Superior temporal gyrus (tissue), 1 donor: ENCODE measurements around the gene VPS54.

Experiments
- DNase-seq: peaks from one replicate; pipeline ENCODE4 v3.0.0-alpha.2; 2016; ENCODE audit errors: extremely low spot score

The VPS54 gene

DNA sequence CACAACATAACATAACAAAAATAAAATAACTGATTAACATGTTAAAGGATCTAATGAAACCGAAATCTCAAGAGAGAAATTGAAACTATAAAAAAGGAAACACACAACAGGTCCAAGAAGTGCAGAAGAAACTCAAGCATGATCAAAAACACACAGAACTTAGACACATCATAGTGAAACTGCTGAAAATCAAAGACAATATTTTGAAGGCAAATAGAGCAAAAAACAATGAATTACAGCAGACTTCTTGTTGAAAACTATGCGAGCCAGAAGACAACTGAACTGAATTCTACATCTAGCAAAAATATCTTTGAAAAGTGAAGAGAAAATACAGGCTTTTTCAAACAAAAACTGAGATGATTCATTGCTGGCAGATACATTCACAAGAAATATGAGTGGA is 116.2 kb downstream of the VPS54 start:
- DNase-seq, result no peak

DNA sequence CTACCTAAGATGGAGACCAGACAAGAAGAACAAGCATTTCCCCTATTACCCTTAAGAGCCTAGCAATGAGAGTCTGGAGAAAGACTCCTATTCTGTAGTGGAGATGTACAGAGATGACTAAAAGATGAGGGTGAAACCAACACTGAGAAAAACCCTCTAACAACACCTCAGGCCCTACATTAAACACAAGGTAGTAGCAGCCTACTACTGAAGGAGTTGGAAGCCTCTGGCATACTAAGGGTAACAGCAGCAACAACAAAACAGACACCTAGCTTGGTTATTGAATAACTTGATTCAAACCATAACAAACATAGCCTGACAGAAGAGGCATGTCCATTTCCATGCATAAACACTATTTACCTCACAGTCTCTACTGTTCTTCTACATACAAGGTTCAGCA is 117.1 kb downstream of the VPS54 start:
- no peak for DNase-seq

DNA sequence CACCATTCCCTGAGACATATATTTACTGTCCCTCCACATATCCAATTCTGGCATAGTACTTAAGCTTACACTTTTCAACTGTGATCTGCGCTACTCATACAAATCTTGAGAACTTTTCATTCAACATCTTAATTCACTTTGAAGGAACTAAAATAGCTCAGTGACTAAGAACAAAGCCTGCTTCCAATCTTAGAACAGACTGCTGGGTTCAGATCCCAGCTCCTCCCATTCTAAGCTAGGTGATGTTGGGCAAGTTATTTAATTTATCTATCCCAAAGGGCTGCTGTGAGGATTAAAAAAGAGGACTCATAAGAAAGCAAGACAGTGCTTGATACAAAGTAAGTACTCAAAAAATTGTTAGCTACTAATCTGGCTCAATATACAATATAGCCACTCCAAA is 119.6 kb downstream of the VPS54 start:
- DNase-seq, result peak; percentile 38

DNA sequence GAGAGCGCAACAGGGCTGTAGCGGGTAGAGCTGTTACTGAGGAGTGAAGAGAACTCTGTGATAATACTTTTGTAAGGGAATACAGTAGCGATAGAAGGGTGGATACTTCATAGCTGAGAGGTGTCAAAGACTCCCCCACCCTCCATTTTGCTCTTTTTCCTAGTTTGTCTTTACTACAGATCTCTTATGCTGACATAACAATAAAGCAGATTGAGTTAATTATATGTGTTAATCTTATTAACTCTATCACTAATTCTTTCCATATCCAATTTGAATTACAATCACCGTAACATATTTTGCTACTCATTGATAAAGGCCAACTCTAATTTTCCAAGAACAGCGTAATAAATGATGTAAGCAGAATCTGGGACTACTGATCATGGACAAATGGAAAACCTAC is 120.4 kb downstream of the VPS54 start:
- DNase-seq, result no peak

DNA sequence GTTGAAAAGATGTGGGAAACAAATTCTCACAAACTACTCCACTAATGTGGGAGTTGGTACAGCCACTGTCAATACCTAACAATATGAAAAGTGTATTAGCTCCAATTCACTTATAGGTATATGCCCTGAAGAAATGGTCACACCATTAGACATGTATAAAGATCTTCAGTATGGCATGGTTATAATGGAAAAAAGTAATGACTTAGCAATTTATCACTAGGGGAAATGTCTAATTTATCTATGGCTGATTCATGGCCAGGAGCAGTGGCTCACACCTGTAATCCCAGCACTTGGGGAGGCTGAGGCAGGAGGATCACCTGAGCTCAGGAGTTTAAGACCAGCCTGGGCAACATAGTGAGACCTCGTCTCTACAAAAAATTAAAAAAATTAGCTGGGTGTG is 125.1 kb downstream of the VPS54 start:
- no peak for DNase-seq

DNA sequence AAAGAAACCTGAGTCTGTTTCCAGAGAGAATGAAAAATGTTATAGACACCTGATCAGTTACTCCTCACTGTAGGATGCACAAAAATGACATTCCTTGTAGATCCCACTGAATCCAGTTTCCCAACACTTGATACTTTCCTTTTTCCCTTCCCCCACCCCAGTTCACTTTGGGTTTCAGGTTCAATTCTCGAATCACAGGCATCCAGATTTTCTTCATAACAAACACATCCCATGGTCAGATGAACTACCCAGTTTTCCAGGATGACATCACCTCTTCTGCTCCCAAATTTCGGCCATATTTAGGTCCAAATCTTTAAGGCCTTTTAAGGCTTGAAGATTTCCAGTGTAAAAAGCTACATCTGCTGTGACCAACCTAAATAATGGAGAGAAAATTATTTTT is 126.1 kb downstream of the VPS54 start:
- DNase-seq, result no peak

DNA sequence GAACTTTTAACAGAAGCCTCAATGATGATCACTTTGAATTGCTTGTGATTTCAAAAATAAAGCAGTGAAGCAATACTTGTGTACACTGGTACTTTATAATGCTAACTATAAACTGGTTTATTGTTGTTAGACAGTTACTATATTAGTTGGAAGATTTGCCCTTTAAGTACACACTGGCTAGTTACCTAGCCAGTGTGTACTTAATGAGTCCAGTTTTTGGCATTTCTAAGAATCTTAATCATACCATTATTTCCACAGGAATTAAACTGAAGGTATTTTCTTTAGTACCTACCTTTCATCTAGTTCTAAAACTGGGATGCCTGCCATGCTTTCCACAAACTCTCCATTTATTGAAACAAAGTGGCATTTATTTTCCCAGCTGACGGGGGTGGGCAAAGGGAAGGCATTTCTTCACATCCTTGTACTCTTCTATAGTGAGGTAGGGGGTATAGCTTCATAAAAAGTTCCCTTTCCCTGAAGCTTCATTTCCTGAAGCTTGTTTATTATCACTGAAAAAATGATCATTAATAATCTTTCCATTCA is 127.7 kb downstream of the VPS54 start:
- DNase-seq, result peak; percentile 65

DNA sequence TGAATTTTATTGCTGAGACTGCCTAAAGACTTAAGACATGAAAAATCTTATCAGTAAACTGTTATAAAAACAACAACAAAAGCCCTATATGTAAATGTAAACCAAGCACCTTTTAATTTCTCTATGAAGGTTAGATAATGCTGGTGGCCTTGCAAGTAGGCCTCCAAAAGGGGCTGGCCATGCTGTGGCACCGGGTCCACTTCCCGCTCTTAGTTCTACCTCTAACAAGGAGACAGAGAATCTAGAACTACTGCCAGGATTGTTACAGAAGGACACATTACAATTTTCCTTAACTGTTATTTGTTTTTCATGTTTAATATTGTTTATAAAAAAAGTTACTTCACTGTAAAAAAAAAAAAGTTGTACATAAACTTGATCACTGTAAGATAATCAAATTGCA is 128.6 kb downstream of the VPS54 start:
- DNase-seq, result no peak

DNA sequence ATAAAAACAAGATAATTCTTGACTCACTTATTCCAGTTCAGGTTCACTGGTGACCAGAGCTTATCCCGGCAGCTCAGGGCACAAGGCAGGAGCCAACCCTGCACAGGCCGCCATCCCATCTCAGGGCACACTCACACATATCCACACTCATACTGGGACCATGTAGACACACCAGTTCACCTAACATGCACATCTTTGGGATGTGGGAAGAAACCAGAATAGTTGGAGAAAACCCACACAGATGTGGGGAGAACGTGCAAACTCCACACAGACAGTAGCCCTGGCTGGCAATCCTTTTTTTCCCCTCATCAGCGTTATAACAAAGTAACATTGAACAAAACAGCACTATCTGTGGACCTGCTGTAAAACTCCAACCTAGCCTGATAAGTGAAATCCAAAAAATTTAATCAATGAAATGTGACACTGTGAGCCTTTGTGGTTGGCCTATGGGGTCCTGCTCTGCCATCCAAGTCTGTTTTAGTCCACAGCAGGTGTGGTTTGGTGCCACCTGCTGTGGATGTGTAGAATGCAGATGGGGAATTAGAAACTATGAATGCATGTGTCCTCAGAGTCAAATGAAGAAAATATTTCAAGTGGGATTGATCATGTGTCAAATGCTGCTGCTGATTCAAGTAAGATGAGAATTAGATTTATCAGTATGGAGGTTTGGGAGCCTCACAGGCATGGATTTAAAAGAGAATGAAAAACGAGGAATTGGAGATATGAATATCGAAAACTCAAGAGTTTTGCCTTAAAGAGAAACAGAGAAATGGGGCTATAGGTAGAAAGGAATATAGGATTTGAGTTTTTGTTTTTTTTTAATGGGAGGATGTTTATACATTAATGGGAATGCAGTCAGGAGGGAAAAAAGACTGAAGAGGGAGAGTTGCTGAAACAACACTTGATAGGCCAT is 130.5 kb downstream of the VPS54 start:
- DNase-seq, result peak; percentile 82

DNA sequence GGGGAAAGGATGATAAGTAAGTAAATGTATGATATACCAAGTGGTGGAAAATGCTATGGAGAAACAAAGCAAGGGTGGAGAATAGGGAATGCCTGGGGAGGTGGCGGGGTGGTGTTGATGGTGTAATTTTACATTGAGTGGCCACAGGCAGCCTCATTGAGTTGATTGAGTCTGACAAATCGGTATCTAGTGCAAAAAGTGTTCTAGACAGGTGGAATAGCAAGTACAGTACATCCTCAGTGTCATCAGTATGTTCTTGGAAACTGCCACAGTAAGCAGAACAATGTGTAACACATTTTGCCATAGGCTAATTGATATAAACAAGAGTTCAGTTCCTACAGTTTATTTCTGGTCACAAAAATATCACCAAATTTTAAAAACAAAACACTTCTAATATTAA is 131.2 kb downstream of the VPS54 start:
- DNase-seq, result no peak

DNA sequence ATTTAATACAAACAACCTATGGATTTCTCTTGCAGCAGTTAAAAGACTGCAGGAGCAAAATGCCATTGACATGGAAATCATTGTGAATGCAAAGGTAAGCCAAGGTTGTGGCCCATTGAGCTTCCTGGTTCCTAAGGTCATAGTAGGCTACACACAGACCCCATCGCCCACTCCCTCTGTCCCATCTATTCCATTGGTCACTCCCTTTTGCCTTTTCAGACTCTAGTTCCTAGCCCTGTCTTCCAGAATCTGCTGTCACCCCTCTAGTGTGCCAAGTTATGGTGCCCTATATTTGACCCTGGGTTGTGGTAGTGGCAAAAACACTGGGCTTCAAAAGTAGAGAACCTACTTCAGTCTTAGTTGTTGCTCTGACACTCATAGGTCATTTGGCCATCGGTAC is 132.8 kb downstream of the VPS54 start:
- DNase-seq, result no peak

DNA sequence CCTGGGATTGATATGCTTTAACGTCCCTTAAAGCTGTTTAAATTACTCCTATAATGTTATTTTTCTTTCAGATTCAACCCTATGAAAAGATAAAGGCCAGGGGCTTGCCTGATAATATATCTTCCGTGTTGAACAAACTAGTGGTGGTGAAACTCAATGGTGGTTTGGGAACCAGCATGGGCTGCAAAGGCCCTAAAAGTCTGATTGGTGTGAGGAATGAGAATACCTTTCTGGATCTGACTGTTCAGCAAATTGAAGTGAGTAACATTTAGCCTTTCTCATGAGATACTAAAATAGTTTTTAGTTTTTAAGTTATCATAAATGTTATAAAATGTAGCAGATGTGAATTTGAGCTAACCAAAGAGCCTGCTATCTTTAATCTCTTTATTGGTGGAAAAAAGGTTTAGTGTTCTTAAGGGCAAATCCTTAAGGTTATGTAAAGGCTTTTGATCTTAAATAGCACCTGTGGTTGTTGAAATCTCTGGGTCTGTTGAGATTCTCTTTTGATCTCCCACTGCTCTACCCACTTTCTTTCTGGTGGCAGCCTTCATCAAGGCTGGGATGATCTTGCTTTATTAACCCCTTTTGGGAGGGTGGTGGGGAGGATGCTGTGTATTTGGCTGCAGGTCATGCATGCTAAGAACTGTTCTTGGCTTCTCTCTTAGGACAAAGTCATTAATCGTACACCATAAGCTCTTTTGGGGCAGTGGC is 136.7 kb downstream of the VPS54 start:
- no peak for DNase-seq

DNA sequence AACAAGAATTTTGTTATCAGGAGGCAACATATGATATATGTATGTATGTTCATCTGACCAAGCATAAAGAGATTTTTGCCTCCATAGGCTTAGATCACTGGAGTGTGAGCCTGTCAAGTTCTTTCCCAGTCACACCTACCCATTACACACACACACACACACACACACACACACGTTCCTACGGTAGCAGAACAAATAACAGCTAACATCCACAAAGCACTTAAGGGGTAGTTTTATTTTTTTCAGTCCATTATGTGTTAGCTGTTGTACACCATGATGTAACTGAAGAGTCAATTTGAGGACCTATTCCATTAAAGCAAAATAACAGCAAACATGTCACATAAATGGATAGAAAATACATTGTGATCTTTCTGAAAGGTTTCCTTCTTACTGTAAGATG is 138.0 kb downstream of the VPS54 start:
- DNase-seq, result no peak

DNA sequence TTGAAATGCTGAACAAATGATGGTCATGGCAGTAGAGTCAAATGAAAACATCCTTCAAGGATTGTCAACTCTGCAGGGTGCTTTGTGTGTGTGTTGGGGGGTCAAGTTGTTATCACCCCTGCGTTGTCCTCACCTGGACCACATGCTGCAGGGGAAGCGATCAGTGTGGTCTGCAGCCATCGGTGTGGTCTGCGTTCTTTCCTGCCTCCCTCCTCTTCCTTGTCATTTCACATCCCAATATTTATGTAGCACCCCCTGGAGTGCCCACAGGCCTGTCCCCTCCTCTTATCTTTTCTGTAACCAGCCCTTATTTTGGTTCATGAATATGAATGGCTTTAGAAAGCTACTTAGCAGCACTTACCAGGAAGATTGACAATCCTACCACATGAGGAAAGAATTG is 138.6 kb downstream of the VPS54 start:
- DNase-seq, result no peak

DNA sequence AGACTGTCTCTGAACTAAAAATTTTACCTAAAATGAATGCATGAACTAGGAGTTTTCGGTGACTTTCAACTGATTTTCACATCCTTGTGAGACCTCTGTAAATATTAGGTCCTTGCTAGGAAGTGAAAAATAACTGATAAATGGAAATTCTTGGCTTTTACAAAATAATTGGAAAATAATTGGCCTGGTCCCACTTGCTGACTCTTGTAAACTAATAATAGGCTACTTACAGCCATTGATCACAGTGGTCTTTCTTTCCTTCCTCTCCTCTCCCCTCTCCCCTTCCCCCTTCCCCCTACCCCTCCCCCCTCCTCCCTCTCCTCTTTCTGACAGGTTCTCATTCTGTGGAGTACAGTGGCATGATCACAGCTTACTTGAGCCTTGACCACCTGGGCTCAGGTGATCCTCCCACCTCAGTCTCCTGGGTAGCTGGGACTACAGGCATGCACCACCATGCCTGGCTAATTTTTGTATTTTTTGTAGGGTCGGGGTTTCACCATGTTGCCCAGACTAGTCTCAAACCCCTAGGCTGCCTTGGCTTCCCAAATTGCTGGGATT is 139.3 kb downstream of the VPS54 start:
- DNase-seq, result no peak

DNA sequence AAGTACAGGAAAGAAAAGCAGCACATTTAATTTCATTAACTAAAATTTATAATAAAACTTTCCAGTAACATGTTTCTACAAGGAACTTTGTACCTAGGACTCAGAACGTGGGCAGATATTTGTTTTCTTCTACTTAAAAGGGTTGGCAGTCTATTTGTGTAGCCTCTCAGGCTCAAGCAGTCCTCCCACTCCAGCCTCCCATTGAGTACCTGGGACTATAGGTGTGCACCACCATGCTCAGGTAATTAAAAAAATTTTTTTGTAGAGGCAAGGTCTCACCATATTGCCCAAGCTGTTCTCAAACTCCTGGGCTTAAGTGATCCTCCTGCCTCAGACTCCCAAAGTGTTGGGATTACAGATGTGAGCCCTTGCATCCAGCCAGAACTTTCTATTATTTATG is 140.7 kb downstream of the VPS54 start:
- DNase-seq, result no peak

DNA sequence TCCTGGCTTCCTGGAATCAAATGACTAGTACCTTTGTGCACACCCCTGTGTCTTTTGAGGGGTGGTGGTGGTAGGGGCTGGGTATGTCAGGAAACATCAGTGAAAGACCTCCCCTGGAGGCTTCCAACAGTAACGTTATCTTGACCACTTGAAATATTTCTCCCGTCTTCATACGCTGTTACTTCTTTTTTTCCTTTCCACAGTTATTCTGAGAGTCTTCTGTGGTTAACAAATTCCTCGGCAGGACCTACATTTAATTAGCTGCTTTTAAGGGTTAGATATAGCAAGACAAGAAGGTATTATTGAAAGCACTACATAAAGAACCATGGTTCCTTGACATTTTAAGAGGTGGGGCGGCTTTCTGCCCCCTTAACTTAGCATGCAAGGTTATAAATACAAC is 142.9 kb downstream of the VPS54 start:
- DNase-seq, result no peak

DNA sequence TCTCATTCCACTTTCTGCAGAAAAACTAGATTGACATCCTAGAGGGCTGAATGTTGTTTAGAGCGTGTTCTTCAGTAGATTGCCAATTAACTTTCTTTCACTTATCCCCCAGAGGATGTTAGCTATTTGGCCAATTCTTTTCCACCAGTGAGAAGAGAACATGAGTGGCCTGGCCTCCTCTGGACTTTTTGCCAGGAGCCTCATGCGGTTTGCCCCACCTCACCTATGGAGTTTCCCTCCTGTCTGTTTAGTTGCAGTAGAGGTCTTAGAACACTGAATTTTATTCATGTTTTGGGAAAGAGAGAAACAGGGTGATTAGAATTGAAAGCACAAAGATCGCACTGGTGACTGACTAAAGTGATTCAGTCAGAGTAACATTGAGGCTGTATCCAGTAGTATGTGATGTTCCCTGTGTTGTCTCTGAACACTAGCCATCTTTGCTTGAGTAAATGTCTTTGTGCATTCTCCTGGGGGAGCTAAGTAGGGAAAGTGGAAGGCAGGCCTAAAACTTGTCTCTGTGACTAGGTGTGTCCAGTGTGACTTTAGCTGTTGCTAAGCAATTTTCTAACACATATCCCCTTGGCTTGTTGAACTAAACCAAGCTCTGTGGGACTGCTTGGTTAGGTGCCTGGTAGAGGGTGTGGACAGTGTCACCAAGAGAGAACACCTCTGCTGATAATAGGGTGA is 143.5 kb downstream of the VPS54 start:
- no peak for DNase-seq

DNA sequence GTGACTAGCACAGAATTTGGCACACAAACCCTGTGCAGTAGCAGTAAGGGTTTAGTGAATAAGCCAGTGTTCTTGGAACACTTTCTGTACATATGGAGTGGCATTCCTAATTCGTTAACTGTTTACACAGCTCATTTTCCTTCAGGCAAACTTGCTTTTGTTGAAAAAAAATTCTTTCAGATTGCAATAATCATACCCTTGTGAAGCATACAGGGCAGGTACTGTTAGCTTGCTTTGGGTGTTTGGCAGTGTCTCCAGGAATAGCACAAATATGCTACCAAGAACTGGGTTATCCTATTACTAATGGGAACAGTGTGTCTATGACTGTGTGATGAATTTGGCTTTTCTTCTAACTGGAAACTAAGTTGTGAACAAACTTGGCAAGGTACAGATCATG is 144.1 kb downstream of the VPS54 start:
- peak; percentile 66 for DNase-seq

DNA sequence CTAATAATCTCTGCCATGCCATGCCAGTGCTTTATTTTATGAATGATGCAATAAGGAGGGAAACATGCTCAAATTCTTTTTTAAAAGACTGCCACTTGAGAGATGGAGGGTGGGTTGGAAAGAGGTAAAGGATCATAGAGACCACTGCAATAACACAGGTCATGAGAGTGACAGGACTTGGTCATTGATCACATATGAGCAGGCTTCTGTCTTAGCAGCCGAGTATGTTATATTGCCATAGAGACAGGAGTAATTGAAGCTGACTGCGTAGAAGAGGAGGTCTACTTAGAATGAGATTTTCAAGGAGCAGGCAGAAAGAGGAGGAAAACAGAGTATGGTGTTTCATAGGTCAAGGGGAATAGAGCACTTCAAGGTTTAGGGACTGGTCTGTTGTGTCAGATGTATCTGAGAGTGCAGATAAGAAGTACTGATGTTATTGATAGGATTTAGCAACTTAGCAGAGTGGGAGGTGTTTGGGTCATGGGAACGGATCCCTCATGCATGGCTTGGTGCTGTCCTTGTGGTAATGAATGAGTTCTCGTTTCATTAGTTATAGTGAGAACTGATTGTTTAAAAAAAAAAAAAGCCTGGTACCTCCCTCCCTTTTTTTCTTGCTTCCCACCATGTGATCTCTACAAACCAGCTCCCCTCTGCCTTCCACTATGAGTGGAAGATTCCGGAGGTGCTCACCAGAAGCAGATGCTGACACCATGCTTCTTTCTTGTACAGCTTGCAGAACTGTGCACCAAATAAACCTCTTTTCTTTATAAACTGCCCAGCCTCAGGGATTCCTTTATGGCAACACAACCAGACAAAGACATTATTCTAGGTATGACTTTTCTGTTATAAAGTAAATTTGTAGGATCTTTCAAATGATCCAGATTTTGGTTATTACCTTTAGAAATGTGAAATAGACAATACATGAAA is 144.8 kb downstream of the VPS54 start:
- DNase-seq, result no peak
